ENCODE data around the gene ING1.

DNA sequence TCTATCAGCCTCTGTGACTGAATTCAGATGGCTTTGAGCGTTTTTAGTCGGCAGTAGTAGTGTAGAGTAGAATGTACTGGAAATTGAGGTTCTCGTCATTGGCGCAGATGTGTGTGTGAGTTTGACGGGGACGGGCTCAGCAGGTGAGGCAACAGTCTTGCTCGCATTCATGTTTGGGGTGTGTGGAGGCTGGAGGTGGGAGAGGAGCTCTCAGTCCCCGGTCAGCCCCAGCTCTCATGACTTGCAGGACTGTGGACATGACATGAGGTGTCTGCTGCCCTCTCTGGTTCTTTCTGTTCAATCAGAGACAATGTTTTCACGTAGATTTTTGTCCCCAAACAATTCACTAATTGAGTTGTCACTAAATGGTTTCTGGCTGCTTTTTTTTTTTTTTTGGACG is 57.2 kb downstream of the ING1 start:
- TF ChIP-seq, protein P1, sequence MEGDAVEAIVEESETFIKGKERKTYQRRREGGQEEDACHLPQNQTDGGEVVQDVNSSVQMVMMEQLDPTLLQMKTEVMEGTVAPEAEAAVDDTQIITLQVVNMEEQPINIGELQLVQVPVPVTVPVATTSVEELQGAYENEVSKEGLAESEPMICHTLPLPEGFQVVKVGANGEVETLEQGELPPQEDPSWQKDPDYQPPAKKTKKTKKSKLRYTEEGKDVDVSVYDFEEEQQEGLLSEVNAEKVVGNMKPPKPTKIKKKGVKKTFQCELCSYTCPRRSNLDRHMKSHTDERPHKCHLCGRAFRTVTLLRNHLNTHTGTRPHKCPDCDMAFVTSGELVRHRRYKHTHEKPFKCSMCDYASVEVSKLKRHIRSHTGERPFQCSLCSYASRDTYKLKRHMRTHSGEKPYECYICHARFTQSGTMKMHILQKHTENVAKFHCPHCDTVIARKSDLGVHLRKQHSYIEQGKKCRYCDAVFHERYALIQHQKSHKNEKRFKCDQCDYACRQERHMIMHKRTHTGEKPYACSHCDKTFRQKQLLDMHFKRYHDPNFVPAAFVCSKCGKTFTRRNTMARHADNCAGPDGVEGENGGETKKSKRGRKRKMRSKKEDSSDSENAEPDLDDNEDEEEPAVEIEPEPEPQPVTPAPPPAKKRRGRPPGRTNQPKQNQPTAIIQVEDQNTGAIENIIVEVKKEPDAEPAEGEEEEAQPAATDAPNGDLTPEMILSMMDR (conservative IDR thresholded peaks at IDR 0.05; ENCODE audit: low read length): no peak
- TF ChIP-seq EZH2phosphoT487 (IDR thresholded peaks at IDR 0.05; ENCODE audit: borderline replicate concordance): no peak

Measured in Loucy (cell line).